ENCODE data around the gene NAA60. TPM values are rescaled to one million over a fixed set of nuclear protein-coding genes. Genes with fewer than 3 reads are reported as not detected.
"Not testable (repeated sequence)": the region's sequence is repeated elsewhere in the genome, so short reads cannot be mapped to it uniquely, and the experiment has no call there.

The NAA60 gene
- total RNA-seq, 1 experiment from 2014 or later, result 39.4 TPM

GRCh38 chr16:3474136-3474779, 30.8 kb downstream of the NAA60 start:
- H3K4me3 ChIP-seq (ENCODE audit: low read depth, low read length, poor library complexity, severe bottlenecking), result no peak overlapping the region
- no peaks in the 10 kb centered on the region for H3K4me1 ChIP-seq (ENCODE audit: insufficient read depth, low read length, poor library complexity, severe bottlenecking)
- no TSS peak for BruUV-seq (replicated peaks)
- no peak overlapping the region for H3K27ac ChIP-seq (ENCODE audit: low read depth, low read length, poor library complexity, severe bottlenecking)
- DNase-seq (ENCODE audit: low spot score), result no peak
- intact Hi-C loops (cut with micrococcal nuclease; ENCODE audit: unreplicated experiment), result no loop called here
- H3K36me3 ChIP-seq (ENCODE audit: insufficient read depth, low read length, poor library complexity, severe bottlenecking), result no peaks in the 10 kb centered on the region
- POLR2A ChIA-PET (ENCODE audit: low non-redundant PET), result no interaction called here
- CTCF ChIA-PET, result no interaction called here
- no peaks in the 10 kb centered on the region for H3K27me3 ChIP-seq (replicated peaks; ENCODE audit: insufficient read depth, low read depth, low read length, poor library complexity)
- TF ChIP-seq CTCF (conservative IDR thresholded peaks at IDR 0.05; ENCODE audit: low read depth, low read length) (no peak), EZH2 (IDR thresholded peaks at IDR 0.05; ENCODE audit: borderline replicate concordance, low read depth, low read length, poor library complexity, severe bottlenecking) (no peak)
- no peaks in the 10 kb centered on the region for H3K9me3 ChIP-seq (ENCODE audit: low read depth, low read length, poor library complexity, severe bottlenecking)

- H3K27me3 ChIP-seq (replicated peaks; ENCODE audit: insufficient read depth, low read depth, low read length, poor library complexity); intact Hi-C loops (cut with micrococcal nuclease; ENCODE audit: unreplicated experiment); H3K27ac ChIP-seq (ENCODE audit: low read depth, low read length, poor library complexity, severe bottlenecking); DNase-seq (ENCODE audit: low spot score); H3K36me3 ChIP-seq (ENCODE audit: insufficient read depth, low read length, poor library complexity, severe bottlenecking); POLR2A ChIA-PET (ENCODE audit: low non-redundant PET); BruUV-seq (replicated peaks); H3K4me1 ChIP-seq (ENCODE audit: insufficient read depth, low read length, poor library complexity, severe bottlenecking); H3K4me3 ChIP-seq (ENCODE audit: low read depth, low read length, poor library complexity, severe bottlenecking); CTCF ChIA-PET; H3K9me3 ChIP-seq (ENCODE audit: low read depth, low read length, poor library complexity, severe bottlenecking): not testable (repeated sequence)
Observed at GRCh38 chr16:3474870-3475269, 31.4 kb downstream of the NAA60 start.

- BruUV-seq (replicated peaks), result no TSS peak
- intact Hi-C loops (cut with micrococcal nuclease; ENCODE audit: unreplicated experiment), result no loop called here
- CTCF ChIA-PET, result no interaction called here
Observed at GRCh38 chr16:3475604-3476375, 32.3 kb downstream of the NAA60 start.

More at GRCh38 chr16:3475604-3476375, 32.3 kb downstream of the NAA60 start:
- H3K9me3 ChIP-seq (ENCODE audit: low read depth, low read length, poor library complexity, severe bottlenecking), result no peaks in the 10 kb centered on the region
- no peaks in the 10 kb centered on the region for H3K36me3 ChIP-seq (ENCODE audit: insufficient read depth, low read length, poor library complexity, severe bottlenecking)
- H3K4me1 ChIP-seq (ENCODE audit: insufficient read depth, low read length, poor library complexity, severe bottlenecking), result no peaks in the 10 kb centered on the region
- TF ChIP-seq EZH2 (IDR thresholded peaks at IDR 0.05; ENCODE audit: borderline replicate concordance, low read depth, low read length, poor library complexity, severe bottlenecking) (no peak), CTCF (conservative IDR thresholded peaks at IDR 0.05; ENCODE audit: low read depth, low read length) (no peak)
- H3K4me3 ChIP-seq (ENCODE audit: low read depth, low read length, poor library complexity, severe bottlenecking), result no peak overlapping the region
- POLR2A ChIA-PET (ENCODE audit: low non-redundant PET), result no interaction called here
- H3K27me3 ChIP-seq (replicated peaks; ENCODE audit: insufficient read depth, low read depth, low read length, poor library complexity), result no peaks in the 10 kb centered on the region
- no peak overlapping the region for H3K27ac ChIP-seq (ENCODE audit: low read depth, low read length, poor library complexity, severe bottlenecking)
- no peak for DNase-seq (ENCODE audit: low spot score)
